Liver (tissue), 9 donors: ENCODE data around the gene RASIP1. TPM values are rescaled to one million over a fixed set of nuclear protein-coding genes. Genes with fewer than 3 reads are reported as not detected.
"Not testable (repeated sequence)": the region's sequence is repeated elsewhere in the genome, so short reads cannot be mapped to it uniquely, and the experiment has no call there.

Source experiments
- DNase-seq: peaks from one replicate; pipeline ENCODE4 v3.0.0-alpha.2; 2017; ENCODE audit warnings: low spot score
- H3K27ac ChIP-seq, 2 donors: one replicate each; pipeline ENCODE4 v1.7.0; 2013; ENCODE audit warnings: inconsistent platforms in 2 of 2, low read length in 2 of 2, control low read depth in 1 of 2, low read depth in 1 of 2, mild to moderate bottlenecking in 1 of 2
- H3K27me3 ChIP-seq, 4 donors: one replicate each; pipeline versions ENCODE4 v1.6.1 to v1.7.0; 2013; ENCODE audit warnings: low read length in 3 of 4, inconsistent platforms in 1 of 4, mild to moderate bottlenecking in 1 of 4, moderate library complexity in 1 of 4; ENCODE audit not compliant: control insufficient read depth in 4 of 4, insufficient read depth in 4 of 4
- H3K36me3 ChIP-seq, 4 donors: one replicate each; pipeline versions ENCODE4 v1.6.1 to v1.7.0; 2013; ENCODE audit warnings: low read length in 3 of 4, mild to moderate bottlenecking in 3 of 4, low read depth in 1 of 4, moderate library complexity in 1 of 4; ENCODE audit not compliant: control insufficient read depth in 4 of 4, insufficient read depth in 3 of 4
- H3K4me1 ChIP-seq, 4 donors: one replicate each; pipeline versions ENCODE4 v1.6.1 to v1.7.0; 2013; ENCODE audit warnings: low read length in 3 of 4, mild to moderate bottlenecking in 3 of 4, moderate library complexity in 1 of 4; ENCODE audit not compliant: control insufficient read depth in 4 of 4, insufficient read depth in 4 of 4
- H3K4me3 ChIP-seq, 3 donors: one replicate each; pipeline versions ENCODE4 v1.6.1 to v1.7.0; 2013; ENCODE audit warnings: low read length in 3 of 3, control low read depth in 1 of 3, low read depth in 1 of 3, mild to moderate bottlenecking in 1 of 3
- H3K9ac ChIP-seq, 2 donors: one replicate each; pipeline ENCODE4 v1.7.0; 2013; ENCODE audit warnings: low read length in 2 of 2, mild to moderate bottlenecking in 2 of 2, moderate library complexity in 2 of 2, control low read depth in 1 of 2, low read depth in 1 of 2
- H3K9me3 ChIP-seq, 4 donors: one replicate each; pipeline versions ENCODE4 v1.6.1 to v1.7.0; 2013; ENCODE audit warnings: low read length in 3 of 4; ENCODE audit not compliant: control insufficient read depth in 4 of 4
- ATF3 ChIP-seq: IDR thresholded peaks from 2 replicates; pipeline ENCODE4 v1.6.1; 2016; ENCODE audit warnings: antibody characterized with exemption
- CTCF ChIP-seq: fragments of 150-350 bp; IDR thresholded peaks from 2 replicates; pipeline ENCODE4 v1.5.1; 2017; ENCODE audit warnings: improper control_type of control experiment, low read depth, low read length; ENCODE audit not compliant: missing input control
- EGR1 ChIP-seq, 2 donors: IDR thresholded peaks; 2 replicates each; pipeline ENCODE4 v1.6.1; 2016 to 2018; ENCODE audit warnings: antibody characterized with exemption in 2 of 2, low read depth in 2 of 2
- FOXA1 ChIP-seq: IDR thresholded peaks from 2 replicates; pipeline ENCODE4 v1.6.1; 2016; ENCODE audit warnings: antibody characterized with exemption
- FOXA2 ChIP-seq: IDR thresholded peaks from 2 replicates; pipeline ENCODE4 v1.6.1; 2016; ENCODE audit warnings: antibody characterized with exemption
- GABPA ChIP-seq, 2 donors: IDR thresholded peaks in 1 of 2; conservative IDR thresholded peaks in 1 of 2; 2 replicates each; pipeline ENCODE4 v1.6.1; 2016; ENCODE audit warnings: antibody characterized with exemption in 2 of 2, mild to moderate bottlenecking in 1 of 2, moderate library complexity in 1 of 2
- HNF4A ChIP-seq, 2 donors: conservative IDR thresholded peaks; 2 replicates each; pipeline ENCODE4 v1.6.1; 2016; ENCODE audit warnings: antibody characterized with exemption in 2 of 2, mild to moderate bottlenecking in 2 of 2
- HNF4G ChIP-seq: IDR thresholded peaks from 2 replicates; pipeline ENCODE4 v1.6.1; 2016; ENCODE audit warnings: antibody characterized with exemption
- JUND ChIP-seq, 2 donors: IDR thresholded peaks; 2 replicates each; pipeline ENCODE4 v1.6.1; 2016; ENCODE audit warnings: antibody characterized with exemption in 2 of 2
- MAX ChIP-seq: IDR thresholded peaks from 2 replicates; pipeline ENCODE4 v1.6.1; 2016; ENCODE audit warnings: antibody characterized with exemption
- NR2F2 ChIP-seq: IDR thresholded peaks from 2 replicates; pipeline ENCODE4 v1.6.1; 2016; ENCODE audit warnings: antibody characterized with exemption
- RAD21 ChIP-seq, 2 donors: IDR thresholded peaks; 2 replicates each; pipeline ENCODE4 v1.6.1; 2016; ENCODE audit warnings: antibody characterized with exemption in 2 of 2, mild to moderate bottlenecking in 2 of 2
- REST ChIP-seq: IDR thresholded peaks from 2 replicates; pipeline ENCODE4 v1.6.1; 2016; ENCODE audit warnings: antibody characterized with exemption, mild to moderate bottlenecking
- SP1 ChIP-seq: IDR thresholded peaks from 2 replicates; pipeline ENCODE4 v1.6.1; 2018; ENCODE audit warnings: antibody characterized with exemption, mild to moderate bottlenecking
- TAF1 ChIP-seq: conservative IDR thresholded peaks from 2 replicates; pipeline ENCODE4 v1.6.1; 2016; ENCODE audit warnings: antibody characterized with exemption, mild to moderate bottlenecking
- YY1 ChIP-seq: IDR thresholded peaks from 2 replicates; pipeline ENCODE4 v1.6.1; 2016; ENCODE audit warnings: antibody characterized with exemption, mild to moderate bottlenecking
- ZBTB33 ChIP-seq: IDR thresholded peaks from 2 replicates; pipeline ENCODE4 v1.6.1; 2016; ENCODE audit warnings: antibody characterized with exemption
- WGBS: extraction: QIAGEN DNeasy Blood & Tissue Kit; methylation state at CpG from one replicate; pipeline ENCODE4 v1.1.7; 2013; 5-methylcytosine and 5-hydroxymethylcytosine counted together
- polyA plus RNA-seq, 2 donors: library from polyadenylated mRNA; stranded (reverse) in 1 of 2; unstranded in 1 of 2; fragments of 200-250 nt in 1 of 2; fragments of >200 nt in 1 of 2; fragmentation: Nextera tagmentation in 1 of 2; extraction: Ambion mirVana in 1 of 2; gene quantifications; one replicate each; pipeline versions ENCODE4 v1.2.1 to v1.2.3, GENCODE V29; 2013 to 2015
- total RNA-seq, 2 donors: library from RNA; depleted of rRNA; stranded (reverse); fragments of >200 nt; gene quantifications; one replicate each; pipeline ENCODE4 v1.2.3, GENCODE V29; 2014
- donor health status: healthy.
- donor health status: healthy.
- donor health status: healthy.
- donor health status: healthy.
- donor health status: healthy.

RASIP1 gene
- total and polyA plus RNA-seq, 4 donors, result 1.8 to 5.4 (median 4.5) TPM

- no peak for TF ChIP-seq ZBTB33
- no peak for TF ChIP-seq HNF4G
These were observed 59.3 kb downstream of the RASIP1 start (continued) for GRCh38 chr19:48681127-48681470.

- no peaks in the 10 kb centered on the region for H3K27me3 ChIP-seq
- TF ChIP-seq HNF4G (no peak), SP1 (no peak), TAF1 (no peak), RAD21 (IDR thresholded peaks at IDR 0.05) (no peak), HNF4A (conservative IDR thresholded peaks at IDR 0.05) (no peak), EGR1 (IDR thresholded peaks at IDR 0.05; ENCODE audit: low read depth in 2 of 2) (no peak), NR2F2 (no peak), FOXA1 (no peak), ATF3 (no peak), YY1 (no peak), ZBTB33 (no peak), FOXA2 (no peak), REST (no peak), CTCF (no peak), JUND (IDR thresholded peaks at IDR 0.05) (no peak), MAX (no peak), GABPA (IDR thresholded peaks at IDR 0.05 in 1 of 2, conservative IDR thresholded peaks at IDR 0.05 in 1 of 2) (no peak)
- no peaks in the 10 kb centered on the region for H3K36me3 ChIP-seq
- no peak overlapping the region for H3K27ac ChIP-seq
- no peaks in the 10 kb centered on the region for H3K9me3 ChIP-seq
- no peak overlapping the region for H3K9ac ChIP-seq
- DNase-seq, result no peak
- peaks cover 4 to 9% (median 8%) of the 10 kb centered on the region in 4 donors for H3K4me1 ChIP-seq
- 93% methylated on average over 45 of the region's 45 CpGs for WGBS
- H3K4me3 ChIP-seq, result no peak overlapping the region
These were observed 59.8 kb downstream of the RASIP1 start for GRCh38 chr19:48680436-48681126.

GRCh38 chr19:48680006-48680405, 60.4 kb downstream of the RASIP1 start:
- H3K27ac ChIP-seq, H3K9me3 ChIP-seq, H3K9ac ChIP-seq, H3K27me3 ChIP-seq, H3K4me3 ChIP-seq, DNase-seq, H3K36me3 ChIP-seq: not testable (repeated sequence)
- 97% methylated on average over 18 of the region's 19 CpGs for WGBS
- H3K4me1 ChIP-seq, result peaks cover 4 to 11% (median 8%) of the 10 kb centered on the region in 4 donors
